HG03039 (cell line): Measurements from ENCODE around the gene TACC2.

ENCODE experiments used
- ATAC-seq: cut with Tn5 transposase; IDR thresholded peaks from one replicate; pipeline ENCODE4 v1.9.1; 2021; ENCODE audit warnings: mild to moderate bottlenecking, moderate library complexity; ENCODE audit not compliant: unreplicated experiment

The TACC2 gene

DNA sequence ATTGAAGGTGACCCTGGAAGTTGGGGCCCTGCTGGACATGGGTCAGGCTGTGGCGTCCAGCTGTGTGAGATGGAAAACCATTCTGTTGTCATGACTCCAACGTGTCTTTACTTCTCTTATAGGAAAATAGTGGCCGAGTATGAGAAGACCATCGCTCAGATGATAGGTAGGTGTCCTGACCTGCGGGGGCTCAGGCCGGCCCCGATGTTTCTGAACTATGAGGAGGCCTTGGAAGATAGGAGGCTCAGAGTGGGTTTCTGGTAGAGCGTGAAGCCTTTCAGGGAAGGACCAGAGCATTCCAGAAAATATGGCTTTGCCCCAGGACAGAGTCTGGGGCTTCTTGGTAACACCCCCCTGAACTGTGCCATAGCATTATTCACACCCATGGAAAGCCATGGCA is 252.9 kb downstream of the TACC2 start:
- no peak for ATAC-seq

DNA sequence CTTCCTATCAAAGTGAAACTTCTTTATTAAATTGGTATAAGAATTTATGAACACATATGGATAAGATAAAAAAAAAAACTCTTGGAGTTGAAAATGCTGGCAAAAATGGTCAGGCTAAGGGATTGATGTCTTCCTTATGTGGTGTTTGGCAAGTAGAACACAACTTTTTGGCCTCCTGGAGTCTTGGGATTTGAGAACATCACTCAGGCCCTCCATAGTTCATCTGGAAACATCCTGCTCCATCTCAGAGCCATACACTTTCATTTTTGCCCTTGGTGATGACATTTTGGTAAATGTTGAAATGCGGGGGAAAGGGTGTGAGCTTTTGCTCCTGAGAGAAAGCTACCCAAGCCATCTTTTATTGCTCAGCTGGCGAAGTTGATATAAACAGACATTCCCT is 254.6 kb downstream of the TACC2 start:
- no peak for ATAC-seq

DNA sequence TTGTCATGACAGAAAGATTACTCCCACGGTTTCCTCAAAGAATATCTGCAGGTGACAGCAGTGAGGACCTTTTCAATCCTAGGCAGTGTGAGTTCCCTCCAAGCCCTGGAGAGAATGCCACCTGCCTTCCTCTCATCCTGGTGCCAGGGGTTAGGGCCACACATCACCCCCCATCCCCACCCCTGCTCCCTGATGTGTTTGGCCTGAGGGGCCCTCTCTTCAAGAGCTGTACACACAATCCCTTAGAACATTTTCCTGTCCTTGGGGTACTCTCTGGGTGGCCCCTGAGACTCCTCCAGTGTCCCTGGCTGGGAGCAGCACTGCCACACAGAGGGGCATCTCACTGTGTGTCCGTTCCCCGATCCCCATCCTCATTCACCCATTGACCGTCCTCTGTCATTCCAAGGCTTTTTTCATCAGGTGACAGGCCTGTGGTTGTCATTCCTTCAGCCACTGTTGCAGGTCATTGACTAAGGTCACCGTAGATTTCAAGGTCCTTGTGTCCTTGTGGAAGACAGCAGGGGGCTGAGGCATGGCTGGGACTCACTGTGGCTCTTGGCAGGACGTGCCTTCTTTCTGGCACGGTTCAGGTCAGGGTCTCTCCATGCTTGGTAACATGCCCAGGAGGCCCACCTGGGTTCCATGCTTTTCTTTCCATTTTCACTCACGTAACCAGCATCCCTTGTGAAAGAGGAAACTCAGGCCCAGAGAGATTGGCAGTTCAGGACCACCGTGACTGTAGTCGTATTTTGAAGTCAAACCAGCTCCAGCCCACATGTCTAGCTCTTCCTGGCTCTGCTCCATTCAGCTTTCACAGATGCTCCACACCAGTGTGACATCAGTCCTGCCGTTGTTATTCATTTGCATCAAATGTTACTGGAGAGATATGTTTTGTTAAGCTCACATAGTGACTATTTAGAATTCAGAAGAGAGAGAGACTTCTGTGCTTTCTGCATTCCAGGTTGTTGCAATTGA is 255.3 kb downstream of the TACC2 start:
- ATAC-seq = no peak

DNA sequence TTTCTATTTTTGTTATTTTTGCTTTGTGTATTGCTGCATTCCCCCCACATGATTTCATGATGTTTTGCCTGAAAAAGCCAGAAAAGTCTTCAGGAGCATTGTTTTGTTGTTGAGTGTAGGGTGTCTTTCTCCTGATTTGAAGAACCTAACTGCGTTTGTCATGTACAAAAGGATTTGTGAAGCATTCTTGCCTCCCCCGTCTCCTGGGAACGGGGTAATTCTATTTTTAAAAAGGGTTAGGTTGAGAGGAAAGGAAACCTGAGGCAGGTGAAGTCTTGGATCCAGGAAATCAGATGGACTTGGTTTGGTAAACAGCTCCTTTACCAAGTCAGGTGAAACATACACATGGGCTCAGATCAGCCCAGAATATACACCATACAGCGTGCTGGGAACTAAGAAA is 256.2 kb downstream of the TACC2 start:
- ATAC-seq = no peak

DNA sequence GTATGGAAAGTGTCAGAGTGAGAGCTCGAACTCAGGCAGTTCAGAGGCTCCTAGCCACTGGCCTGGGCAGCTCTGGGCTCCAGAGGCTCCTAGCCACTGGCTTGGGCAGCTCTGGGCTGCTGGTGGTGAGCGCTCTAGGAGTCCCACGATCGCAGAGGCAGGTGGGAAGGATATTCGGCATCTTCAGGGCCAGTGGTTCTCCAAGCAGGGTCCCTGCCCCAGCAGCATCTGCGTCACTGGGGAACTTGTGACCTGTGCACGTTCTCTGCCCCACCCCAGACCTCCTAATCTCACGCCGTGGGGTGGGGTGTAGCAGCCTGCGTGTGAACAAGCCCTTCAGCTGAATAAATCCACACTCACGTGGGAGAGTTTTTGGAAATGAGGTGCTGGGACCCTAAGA is 256.9 kb downstream of the TACC2 start:
- no peak for ATAC-seq

DNA sequence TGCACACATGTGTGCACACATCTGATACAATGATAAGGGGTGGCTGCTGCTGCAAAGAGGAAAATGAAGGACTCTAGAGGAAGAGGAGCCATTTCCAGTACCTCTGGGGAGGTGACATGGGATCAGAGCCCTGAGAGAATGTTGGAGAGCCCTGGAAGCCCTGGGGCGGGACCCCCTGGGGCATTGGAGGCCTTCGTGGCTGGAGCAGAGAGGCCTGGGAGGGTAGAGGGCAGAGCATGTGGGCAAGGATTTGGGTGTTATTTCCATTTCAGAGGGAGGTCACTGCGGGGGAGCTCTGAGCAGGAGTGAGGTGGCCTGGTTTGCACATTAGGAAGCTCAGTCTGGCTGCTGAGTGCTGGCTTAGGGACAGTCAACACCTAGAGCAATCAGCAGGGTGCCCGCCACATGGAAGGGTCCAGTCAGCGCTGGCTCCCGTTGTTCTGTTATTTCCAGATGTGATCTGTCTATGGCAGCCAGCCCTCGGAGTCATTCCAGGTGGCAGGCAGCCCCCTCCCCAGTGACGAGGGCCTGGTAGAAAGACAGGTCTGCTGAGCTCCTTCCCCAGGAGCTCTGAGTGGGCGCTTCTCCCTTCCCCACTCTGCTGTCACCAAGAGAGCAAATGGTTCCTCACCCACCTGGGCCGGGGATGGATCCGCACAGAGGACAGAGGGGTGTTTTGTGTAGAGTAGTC is 258.0 kb downstream of the TACC2 start:
- no peak for ATAC-seq

DNA sequence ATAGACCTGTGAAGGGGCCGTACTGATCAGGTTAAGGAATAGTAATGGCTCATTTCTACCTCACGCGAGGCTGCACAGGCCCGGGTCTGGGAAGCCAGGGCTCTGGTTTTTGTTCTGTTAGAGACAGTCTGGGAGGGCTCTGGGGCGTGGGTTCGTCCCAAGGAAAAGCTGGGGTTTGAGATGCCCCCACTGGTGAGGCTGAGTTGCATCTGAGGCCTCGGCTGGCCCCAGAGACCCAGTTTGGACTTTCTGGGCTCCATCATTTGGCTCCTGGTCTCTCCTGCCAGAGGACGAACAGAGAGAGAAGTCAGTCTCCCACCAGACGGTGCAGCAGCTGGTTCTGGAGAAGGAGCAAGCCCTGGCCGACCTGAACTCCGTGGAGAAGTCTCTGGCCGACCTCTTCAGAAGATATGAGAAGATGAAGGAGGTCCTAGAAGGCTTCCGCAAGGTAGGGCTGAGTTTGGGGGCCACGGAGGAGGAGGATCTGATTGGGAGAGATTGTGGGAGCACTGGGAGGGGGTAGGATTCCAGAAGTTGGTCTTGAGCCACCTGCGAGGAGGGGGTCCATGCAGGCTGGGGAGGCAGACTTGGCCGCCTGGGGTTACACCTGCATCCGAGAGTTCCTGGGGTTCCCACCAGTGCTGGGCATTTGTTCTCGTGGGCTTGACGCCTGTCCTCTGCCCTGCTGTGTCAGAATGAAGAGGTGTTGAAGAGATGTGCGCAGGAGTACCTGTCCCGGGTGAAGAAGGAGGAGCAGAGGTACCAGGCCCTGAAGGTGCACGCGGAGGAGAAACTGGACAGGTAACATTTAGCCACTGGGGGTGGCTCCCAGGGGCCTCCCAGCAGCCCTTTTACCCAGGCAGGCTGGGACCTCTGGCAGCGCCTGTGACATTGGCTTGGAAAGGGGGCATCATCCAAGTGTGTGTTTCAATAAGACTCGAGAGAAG is 259.7 kb downstream of the TACC2 start:
- ATAC-seq = no peak

DNA sequence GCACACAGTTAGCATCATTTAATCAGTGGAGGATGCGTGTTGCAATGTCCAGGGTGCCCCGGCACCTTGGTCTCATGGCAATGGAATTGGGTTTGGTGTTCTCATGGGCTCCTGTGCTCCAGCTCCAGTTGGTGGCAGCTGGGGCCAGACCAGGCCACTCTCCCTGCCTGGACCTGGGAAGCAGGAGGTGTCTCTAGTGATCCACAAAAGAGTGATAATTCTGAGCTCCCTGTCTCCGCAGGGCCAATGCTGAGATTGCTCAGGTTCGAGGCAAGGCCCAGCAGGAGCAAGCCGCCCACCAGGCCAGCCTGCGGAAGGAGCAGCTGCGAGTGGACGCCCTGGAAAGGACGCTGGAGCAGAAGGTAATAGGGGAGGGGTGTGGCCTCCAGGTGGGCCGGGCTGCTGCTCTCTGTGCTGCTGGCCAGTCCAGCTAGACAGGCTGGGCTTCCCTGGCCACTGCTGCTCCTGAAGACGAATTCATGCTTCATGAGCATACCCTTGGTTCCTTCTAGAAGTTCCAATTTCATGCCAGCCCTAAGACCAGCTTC is 260.4 kb downstream of the TACC2 start:
- no peak for ATAC-seq

DNA sequence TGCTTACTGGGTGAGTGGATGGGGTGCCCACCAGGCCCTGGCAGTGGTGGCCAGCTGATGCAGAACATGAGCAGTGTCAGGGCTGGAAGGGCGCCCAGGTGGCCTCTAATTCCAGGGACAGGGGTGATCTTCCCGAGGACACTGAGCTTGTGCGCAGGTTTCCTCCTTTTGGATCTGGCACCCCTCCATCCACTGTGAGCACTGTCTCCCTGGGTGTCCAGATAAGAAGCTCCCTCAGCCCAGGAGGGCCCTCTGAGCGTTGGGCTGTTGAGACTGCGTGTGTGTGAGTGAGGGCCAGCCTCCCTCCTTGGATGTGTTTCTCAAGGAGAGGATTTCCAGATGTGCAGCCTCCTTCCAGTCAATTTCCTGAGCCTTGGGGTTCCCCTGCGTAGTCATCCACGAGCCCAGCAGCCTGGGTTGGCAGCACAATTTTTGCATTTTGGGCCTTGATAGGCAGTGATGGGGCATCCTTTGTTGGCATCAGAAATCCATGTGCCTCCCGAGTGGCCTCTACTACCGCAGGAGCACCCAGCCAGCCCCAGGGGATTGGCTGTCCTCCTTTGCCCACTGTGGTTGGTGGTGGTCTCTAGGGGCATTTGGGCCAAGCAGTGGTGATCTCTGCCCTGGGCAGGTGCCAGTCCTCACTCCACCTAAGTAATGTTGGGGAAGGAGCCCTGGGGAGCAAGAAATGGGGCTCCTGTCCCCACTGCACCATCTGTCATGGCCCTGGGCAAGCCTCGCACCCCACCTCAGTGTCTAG is 261.2 kb downstream of the TACC2 start:
- no peak for ATAC-seq

DNA sequence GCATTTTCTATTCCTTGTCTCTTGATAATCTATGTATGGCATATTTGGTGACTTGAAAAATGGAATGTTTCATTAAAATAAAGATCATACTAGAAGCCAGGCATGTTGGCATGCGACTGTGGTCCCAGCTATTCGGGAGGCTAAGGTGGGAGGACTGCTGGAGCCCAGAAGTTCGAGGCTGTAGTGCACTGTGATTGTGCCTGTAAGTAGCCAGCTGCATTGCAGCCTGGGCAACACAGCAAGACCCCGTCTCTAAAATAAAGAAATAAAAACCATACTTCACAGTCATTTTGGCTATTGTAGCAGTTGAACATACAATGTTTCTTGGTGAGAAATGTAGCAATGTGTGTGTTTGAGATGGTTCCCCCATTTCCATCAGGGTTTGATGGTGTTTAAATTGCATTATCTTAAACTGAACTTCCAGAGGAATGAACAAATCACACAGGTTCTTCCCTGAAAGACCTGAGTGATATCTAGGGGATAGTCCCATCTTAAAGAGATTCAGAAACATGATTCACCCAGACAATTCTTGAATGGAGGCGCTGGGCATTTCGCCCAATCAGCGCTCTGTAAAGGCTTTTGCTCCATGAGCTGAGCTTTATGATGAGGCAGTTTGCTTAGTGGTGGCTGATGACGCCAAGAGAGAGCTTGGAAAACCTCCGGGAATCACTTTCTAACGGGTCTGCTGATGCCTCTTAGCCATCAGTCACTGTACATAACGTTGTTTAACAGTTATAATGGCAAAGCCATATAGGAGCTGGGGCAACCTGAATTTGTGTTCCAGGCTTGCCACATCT is 262.7 kb downstream of the TACC2 start:
- no peak for ATAC-seq

DNA sequence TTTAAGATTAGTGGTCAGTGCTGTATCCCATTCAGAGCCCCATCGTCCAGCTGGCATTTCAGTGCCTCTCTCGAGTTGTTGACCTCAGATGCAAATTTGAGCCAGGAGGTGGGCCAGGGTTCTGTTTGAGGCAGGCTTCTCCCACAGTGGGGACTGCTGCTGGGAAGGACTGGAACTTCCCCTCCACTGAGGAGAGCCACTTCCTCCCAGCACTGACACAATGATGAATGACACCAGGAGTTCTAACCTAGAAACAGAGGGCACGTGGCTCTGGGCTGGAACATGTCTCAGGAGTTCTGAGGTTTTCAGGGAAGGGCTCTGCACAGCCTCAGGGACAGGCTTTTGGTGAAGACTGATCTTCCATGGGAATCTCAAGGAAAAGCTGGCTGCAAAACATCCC is 263.8 kb downstream of the TACC2 start:
- ATAC-seq = no peak

DNA sequence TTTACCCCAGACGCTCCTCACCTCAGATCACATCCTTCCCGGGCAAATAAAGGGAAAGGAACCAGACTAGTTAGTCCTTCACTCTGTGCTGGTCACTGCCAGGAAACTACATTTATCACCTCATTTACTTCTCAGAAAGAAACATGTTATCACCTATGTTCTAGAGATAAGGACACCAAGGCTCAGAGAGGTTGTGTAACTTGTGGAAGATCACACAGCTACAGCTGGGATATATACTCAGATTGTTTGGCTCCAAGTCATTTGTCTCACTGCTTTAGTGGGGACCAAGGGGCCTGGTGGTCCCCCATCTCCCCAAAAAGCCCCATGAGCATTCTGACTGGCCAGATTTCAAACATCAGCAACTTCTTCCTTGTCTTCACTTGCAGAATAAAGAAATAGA is 264.6 kb downstream of the TACC2 start:
- ATAC-seq = no peak

DNA sequence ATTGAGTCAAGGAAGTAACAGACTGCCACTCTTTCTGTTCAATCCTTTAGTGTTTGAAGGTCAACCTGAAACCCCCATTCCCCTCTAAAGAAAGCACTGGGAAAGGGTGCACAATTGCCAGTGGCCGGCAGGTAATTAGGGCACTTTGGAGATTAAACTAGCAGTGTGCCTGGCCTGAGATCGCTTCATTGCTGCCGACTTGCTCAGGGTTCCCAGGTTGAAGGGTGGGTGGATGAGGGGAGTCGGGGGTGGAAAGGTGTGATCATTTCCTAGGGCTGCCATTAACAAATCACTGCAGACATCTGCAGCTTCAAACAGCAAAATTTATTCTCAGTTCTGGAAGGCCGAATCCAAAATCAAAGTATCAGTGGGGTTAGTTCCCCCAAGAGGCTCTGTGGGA is 265.9 kb downstream of the TACC2 start:
- no peak for ATAC-seq

DNA sequence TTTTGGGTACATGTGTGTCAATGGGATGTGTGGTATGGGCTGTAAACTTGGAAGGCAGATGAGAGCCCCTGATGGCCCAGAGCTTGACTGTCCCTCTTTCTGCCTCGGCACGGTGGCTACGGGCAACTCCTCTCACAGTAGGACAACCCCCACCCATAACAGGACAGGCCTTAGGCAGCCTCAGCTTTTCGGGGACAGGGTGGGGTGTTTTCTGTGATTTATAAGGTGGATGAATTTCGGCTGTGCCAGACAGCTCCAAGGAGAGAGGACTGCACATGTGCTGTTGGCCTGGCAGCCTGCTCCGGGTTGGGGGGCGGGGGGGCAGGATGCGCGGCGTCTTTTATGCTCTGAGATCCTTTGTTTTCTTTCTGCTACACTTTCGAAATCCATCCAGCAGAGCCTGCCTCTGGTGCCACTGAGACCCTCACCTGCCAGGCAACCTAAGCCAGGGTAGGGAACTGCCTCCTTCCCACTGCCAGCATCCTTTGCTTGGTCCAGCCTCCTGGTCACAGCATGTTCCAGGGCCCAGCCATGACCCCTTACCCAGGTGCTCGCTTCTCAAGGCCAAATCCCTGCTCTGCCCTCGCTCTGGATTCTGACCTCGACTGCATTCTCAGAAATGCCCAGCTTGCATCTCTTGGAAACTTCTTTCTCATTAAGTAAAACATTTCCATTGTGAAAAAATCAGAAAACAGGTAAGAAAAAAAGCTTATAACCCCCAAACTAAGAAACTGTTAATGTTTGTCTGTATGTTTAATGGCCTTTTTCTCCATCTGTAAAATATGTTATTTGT is 266.7 kb downstream of the TACC2 start:
- ATAC-seq = no peak

DNA sequence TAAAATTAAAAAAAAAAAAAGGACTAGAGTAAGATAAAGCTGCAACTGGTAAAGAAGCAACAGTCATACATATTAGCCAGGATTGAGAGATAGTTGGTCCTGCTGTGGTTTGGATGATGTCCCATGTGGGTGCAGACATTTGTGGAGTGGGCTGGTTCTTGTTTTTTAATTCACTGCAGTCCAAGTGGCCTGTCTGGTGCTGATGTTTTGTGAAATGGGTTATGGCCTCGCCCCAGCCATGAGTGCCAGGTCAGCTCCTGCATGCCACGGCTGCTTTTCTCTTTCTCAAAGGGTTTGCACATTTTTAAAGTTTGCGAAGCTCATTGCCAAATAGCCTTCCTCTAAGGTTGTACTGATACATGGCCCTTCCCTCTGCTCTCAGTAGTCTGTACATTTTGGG is 268.1 kb downstream of the TACC2 start:
- ATAC-seq = no peak

DNA sequence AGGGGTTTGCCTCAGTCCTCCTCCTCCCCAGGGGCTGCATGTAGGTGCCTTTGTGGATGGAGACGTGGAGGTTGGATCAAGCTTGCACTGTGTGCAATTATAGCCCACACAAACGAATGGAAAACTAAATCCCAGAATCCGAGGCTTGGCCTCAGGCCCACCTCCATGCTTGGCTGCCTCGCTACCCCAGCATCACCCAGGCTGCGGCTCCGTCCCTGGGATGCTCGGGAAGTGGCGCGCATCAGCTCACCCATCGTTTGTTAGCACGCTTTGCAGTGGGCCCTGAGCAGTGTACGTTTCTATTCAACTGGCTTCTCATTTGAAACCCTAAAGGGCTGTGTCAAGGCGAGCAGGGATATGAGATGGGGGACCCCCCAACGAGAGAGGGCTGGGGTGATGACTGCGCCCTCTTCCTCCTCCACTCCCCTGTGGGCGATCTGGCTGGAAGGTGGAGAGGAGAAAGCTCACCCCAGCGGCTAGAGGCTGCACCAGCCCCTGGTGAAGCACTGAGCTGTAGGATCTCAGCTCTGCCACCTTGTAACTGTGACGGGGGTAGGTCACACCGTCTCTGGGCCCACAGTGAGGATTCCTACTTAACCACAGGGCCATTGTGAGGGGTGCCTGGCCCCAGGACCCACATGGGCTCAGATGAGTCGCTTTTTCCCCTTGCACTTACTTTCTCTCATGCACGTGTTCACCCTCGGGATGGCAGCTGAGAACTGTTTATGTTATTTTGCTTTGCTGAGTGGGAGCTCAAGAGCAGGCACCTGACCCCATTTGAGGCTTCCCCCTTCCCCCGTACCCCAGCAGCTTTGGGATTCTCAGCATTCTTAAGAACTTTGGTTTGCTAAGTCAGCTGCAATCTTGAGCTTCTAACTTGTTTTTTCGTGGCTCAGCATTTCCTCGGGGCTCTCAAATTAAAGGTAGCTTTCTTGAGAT is 269.4 kb downstream of the TACC2 start:
- no peak for ATAC-seq

DNA sequence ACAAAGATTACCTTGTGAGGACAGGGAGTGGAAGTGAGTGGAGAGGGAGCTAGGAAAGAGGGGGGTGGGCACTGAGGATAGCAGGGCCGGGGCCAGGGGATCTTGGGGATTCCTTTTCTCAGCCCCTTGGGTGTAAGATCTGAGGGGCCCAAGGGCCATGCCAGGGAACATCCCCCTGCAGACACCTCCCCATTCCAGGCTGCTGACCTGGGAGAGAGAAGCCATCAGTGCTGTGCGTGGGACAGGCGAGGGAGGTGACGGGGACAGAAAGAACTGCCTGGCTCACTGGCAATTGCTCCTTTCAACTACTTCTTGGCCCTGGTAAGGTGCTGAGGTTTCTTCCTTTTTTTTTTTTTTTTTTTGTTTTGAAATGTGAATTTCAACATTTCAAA is 270.1 kb downstream of the TACC2 start:
- no peak for ATAC-seq
